Esophagus muscularis mucosa (tissue), 4 donors: ENCODE data around the gene RAD51B.

ENCODE experiments used
- EP300 ChIP-seq: sonication (generic); formaldehyde crosslinking; IDR thresholded peaks from one replicate; pipeline ENCODE4 v1.6.1; 2017; ENCODE audit warnings: antibody characterized with exemption
- POLR2A ChIP-seq: fragments of 450-650 bp; IDR thresholded peaks from one replicate; pipeline ENCODE4 v1.6.1; 2017; ENCODE audit warnings: antibody characterized with exemption, moderate library complexity, mild to moderate bottlenecking, low read depth
- POLR2AphosphoS5 ChIP-seq, 2 donors: sonication (generic); formaldehyde crosslinking; IDR thresholded peaks; one replicate each; pipeline ENCODE4 v1.6.1; 2017; ENCODE audit warnings: antibody characterized with exemption in 2 of 2
- TF ChIP-seq, protein P1 (sequence below), 3 experiments: fragments of 200-600 bp in 2 of 3; fragments of 450-650 bp in 1 of 3; sonication (generic) in 2 of 3; IDR thresholded peaks; one replicate each; pipeline ENCODE4 v1.5.1; 2017 to 2019; ENCODE audit warnings: antibody characterized with exemption in 3 of 3, mild to moderate bottlenecking in 2 of 3, moderate library complexity in 1 of 3

DNA sequence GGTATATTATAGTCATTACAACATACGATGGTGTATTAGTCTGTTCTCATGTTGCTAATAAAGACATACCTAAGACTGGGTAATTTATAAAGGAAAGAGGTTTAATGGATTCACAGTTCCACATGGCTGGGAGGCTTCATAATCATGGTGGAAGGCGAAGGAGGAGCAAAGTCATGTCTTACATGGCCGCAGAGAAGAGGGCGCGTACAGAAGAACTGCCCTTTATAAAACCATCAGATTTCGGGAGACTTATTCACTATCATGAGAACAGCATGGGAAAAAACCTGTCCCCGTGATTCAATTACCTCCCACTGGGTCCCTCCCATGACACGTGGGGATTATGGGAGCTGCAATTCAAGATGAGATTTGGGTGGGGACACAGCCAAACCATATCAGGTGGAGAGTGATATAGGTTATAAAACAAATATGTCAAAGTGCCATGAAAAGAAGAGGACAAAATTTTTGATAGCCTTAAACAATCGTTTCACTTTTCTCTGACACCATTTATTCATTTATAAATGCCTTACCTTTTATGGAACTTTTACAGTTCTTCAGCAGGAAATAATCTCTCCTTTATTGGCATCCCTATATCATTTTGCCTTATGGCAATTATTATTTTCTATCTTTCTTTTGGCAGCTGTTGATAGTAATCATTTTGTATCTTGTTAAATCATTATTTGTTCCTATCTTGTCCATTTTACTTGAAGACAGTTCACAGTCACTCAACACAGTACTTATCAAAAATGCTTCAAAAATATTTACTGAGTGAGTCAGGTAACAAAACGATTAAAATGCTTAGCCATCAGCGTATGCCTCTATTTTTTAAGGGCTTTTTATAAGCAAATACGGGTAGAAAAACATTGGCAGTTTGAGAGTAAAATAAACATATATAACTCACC, 196.0 kb downstream of the RAD51B start:
- TF ChIP-seq EP300 (no peak), POLR2AphosphoS5 (IDR thresholded peaks at IDR 0.05) (no peak), POLR2A (no peak)
- TF ChIP-seq, protein P1, sequence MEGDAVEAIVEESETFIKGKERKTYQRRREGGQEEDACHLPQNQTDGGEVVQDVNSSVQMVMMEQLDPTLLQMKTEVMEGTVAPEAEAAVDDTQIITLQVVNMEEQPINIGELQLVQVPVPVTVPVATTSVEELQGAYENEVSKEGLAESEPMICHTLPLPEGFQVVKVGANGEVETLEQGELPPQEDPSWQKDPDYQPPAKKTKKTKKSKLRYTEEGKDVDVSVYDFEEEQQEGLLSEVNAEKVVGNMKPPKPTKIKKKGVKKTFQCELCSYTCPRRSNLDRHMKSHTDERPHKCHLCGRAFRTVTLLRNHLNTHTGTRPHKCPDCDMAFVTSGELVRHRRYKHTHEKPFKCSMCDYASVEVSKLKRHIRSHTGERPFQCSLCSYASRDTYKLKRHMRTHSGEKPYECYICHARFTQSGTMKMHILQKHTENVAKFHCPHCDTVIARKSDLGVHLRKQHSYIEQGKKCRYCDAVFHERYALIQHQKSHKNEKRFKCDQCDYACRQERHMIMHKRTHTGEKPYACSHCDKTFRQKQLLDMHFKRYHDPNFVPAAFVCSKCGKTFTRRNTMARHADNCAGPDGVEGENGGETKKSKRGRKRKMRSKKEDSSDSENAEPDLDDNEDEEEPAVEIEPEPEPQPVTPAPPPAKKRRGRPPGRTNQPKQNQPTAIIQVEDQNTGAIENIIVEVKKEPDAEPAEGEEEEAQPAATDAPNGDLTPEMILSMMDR (IDR thresholded peaks at IDR 0.05) = no peak
